ENCODE data around the gene COX20.

The COX20 gene

GRCh38 chr1:244835276-244836134, at the start of gene COX20:
Gene COX20 (plus strand): TSS chr1:244835658. CDS start chr1:244835715, 57 bp downstream.
- H3K9me3 ChIP-seq: no peaks in the 10 kb centered on the region
- TF ChIP-seq, protein P1, sequence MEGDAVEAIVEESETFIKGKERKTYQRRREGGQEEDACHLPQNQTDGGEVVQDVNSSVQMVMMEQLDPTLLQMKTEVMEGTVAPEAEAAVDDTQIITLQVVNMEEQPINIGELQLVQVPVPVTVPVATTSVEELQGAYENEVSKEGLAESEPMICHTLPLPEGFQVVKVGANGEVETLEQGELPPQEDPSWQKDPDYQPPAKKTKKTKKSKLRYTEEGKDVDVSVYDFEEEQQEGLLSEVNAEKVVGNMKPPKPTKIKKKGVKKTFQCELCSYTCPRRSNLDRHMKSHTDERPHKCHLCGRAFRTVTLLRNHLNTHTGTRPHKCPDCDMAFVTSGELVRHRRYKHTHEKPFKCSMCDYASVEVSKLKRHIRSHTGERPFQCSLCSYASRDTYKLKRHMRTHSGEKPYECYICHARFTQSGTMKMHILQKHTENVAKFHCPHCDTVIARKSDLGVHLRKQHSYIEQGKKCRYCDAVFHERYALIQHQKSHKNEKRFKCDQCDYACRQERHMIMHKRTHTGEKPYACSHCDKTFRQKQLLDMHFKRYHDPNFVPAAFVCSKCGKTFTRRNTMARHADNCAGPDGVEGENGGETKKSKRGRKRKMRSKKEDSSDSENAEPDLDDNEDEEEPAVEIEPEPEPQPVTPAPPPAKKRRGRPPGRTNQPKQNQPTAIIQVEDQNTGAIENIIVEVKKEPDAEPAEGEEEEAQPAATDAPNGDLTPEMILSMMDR (IDR thresholded peaks at IDR 0.05): peak; percentile 58
- H3K4me1 ChIP-seq (ENCODE audit: control insufficient read depth in 1 of 2, insufficient read depth in 1 of 2, low read depth in 1 of 2, low read length in 1 of 2): peaks cover 22 to 29% of the 10 kb centered on the region in 2 experiments
- peaks cover 11% of the 10 kb centered on the region for H3K36me3 ChIP-seq
- H3K4me3 ChIP-seq (ENCODE audit: low read depth in 1 of 2, low read length in 1 of 2): peak within 1 kb of the TSS; percentile 97 to 100
- H3K27ac ChIP-seq: peak within 1 kb of the TSS; percentile 99
- no peaks in the 10 kb centered on the region for H3K27me3 ChIP-seq

DNA sequence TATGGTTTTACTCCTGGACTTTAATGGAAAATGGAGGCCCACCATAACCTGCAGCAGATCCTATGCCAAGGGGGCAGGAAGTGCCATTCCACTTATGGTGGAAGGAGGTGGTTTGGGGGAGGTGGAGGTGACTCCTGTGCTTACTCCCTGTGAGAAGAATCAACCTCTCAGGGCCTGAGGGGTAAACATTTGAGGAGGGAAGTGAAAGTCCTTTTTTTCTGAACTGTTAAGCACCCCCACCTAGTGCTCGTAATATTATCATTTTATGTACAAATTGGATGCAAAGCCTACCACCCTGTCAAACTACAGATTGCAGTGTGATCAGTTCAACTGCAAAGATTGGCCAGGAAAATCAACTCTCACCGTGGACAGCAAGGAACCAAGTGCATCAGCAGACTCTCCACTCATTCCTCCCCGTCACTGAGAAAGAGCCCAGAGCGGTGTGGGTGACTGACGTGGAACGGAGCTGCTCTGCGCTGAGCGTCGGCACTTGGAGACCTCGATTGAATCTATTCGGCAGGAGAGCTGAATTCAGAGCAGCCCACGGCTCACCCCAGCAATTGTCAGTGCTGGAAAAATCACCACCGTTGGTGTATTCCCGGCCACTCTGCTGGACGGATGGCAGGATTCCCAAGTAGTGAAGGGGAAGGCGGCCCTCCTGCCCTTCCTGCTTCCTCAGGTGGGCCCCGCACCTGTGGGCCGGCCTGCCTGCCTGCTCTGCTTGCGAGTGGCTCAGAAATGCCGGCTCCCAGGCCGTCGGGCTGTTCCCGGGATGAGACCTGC, 46.8 kb upstream of the COX20 start:
- Histone ChIP-seq H3K27me3 (peaks cover 8% of the 10 kb centered on the region), H3K9me3 (no peaks in the 10 kb centered on the region), H3K4me3 (ENCODE audit: low read depth in 1 of 2, low read length in 1 of 2) (no peak overlapping the region), H3K4me1 (ENCODE audit: control insufficient read depth in 1 of 2, insufficient read depth in 1 of 2, low read depth in 1 of 2, low read length in 1 of 2) (no peaks in the 10 kb centered on the region), H3K27ac (no peak overlapping the region), H3K36me3 (no peaks in the 10 kb centered on the region)
- TF ChIP-seq, protein P1 (IDR thresholded peaks at IDR 0.05): no peak

GRCh38 chr1:244789276-244789580, 46.2 kb upstream of the COX20 start:
- no peak overlapping the region for H3K4me3 ChIP-seq (ENCODE audit: low read depth in 1 of 2, low read length in 1 of 2)
- H3K4me1 ChIP-seq (ENCODE audit: control insufficient read depth in 1 of 2, insufficient read depth in 1 of 2, low read depth in 1 of 2, low read length in 1 of 2): no peaks in the 10 kb centered on the region
- H3K9me3 ChIP-seq: no peaks in the 10 kb centered on the region
- TF ChIP-seq, protein P1 (IDR thresholded peaks at IDR 0.05): no peak
- H3K36me3 ChIP-seq: no peaks in the 10 kb centered on the region
- H3K27me3 ChIP-seq: peaks cover 8% of the 10 kb centered on the region
- H3K27ac ChIP-seq: no peak overlapping the region

GRCh38 chr1:244789731-244790130, 45.7 kb upstream of the COX20 start:
- no peak overlapping the region for H3K27ac ChIP-seq
- H3K27me3 ChIP-seq: peaks cover 8% of the 10 kb centered on the region
- H3K4me1 ChIP-seq (ENCODE audit: control insufficient read depth in 1 of 2, insufficient read depth in 1 of 2, low read depth in 1 of 2, low read length in 1 of 2): no peaks in the 10 kb centered on the region
- H3K36me3 ChIP-seq: no peaks in the 10 kb centered on the region
- no peaks in the 10 kb centered on the region for H3K9me3 ChIP-seq
- TF ChIP-seq, protein P1 (IDR thresholded peaks at IDR 0.05): no peak
- no peak overlapping the region for H3K4me3 ChIP-seq (ENCODE audit: low read depth in 1 of 2, low read length in 1 of 2)

DNA sequence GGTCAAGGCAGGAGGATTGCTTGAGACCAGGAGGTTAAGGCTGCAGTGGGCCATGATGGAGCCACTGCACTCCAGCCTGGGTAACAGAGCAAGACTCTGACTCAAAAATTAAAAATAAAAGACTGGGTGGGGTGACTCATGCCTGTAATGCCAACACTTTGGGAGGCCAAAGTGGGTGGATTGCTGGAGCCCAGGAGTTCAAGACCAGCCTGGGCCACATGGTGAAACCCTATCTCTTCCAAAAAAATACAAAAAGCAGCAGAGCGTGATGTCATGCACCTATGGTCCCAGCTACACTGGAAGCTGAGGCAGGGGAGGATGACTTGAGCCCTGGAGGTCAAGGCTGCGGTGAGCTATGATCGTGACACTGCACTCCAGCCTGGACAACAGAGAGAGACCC, 44.4 kb upstream of the COX20 start:
- TF ChIP-seq, protein P1 (IDR thresholded peaks at IDR 0.05): no peak
- no peak overlapping the region for H3K4me3 ChIP-seq (ENCODE audit: low read depth in 1 of 2, low read length in 1 of 2)
- no peaks in the 10 kb centered on the region for H3K36me3 ChIP-seq
- H3K4me1 ChIP-seq (ENCODE audit: control insufficient read depth in 1 of 2, insufficient read depth in 1 of 2, low read depth in 1 of 2, low read length in 1 of 2): no peaks in the 10 kb centered on the region
- no peak overlapping the region for H3K27ac ChIP-seq
- H3K9me3 ChIP-seq: no peaks in the 10 kb centered on the region
- H3K27me3 ChIP-seq: peaks cover 8% of the 10 kb centered on the region

All from neutrophil (primary cell).